ENCODE measurements around the gene FGF1.

GRCh38 chr5:142692321-142692894 lies 6.5 kb upstream of the FGF1 start:
- TF ChIP-seq POLR2A (IDR thresholded peaks at IDR 0.05) (no peak), CTCF (IDR thresholded peaks at IDR 0.05) (no peak)
